K562 (cell line): ENCODE results near the gene SPTLC1. TPM values are rescaled to one million over a fixed set of nuclear protein-coding genes. Genes with fewer than 3 reads are reported as not detected.

Experiments used
- ETV1 ChIP-seq: fragments of 450-650 bp; conservative IDR thresholded peaks from 2 replicates; pipeline ENCODE4 v1.6.1; 2016; ENCODE audit warnings: missing genetic modification characterization, control low read depth, low read depth, missing compliant biosample characterization
- HDAC2 ChIP-seq: fragments of 450-650 bp; IDR thresholded peaks from 2 replicates; pipeline ENCODE4 v1.6.1; 2016; ENCODE audit warnings: mild to moderate bottlenecking
- MAZ ChIP-seq, 2 experiments: fragments of 450-650 bp in 1 of 2; sonication (generic) in 1 of 2; formaldehyde crosslinking; IDR thresholded peaks in 1 of 2; conservative IDR thresholded peaks in 1 of 2; 2 replicates each; pipeline versions ENCODE4 v1.4.0 to v1.5.0; 2020; ENCODE audit warnings: mild to moderate bottlenecking in 1 of 2, missing genetic modification reagents in 1 of 2
- MCM5 ChIP-seq: fragments of 450-650 bp; IDR thresholded peaks from 2 replicates; pipeline ENCODE4 v1.6.1; 2016; ENCODE audit warnings: low read depth
- MIER1 ChIP-seq: fragments of 450-650 bp; IDR thresholded peaks from 2 replicates; pipeline ENCODE4 v1.6.1; 2016; ENCODE audit warnings: antibody characterized with exemption, mild to moderate bottlenecking, low read depth
- MTA3 ChIP-seq: fragments of 450-650 bp; formaldehyde crosslinking; IDR thresholded peaks from 2 replicates; pipeline ENCODE4 v1.6.1; 2017; ENCODE audit warnings: mild to moderate bottlenecking, borderline replicate concordance
- PHF8 ChIP-seq: fragments of 200-600 bp; sonication (generic); IDR thresholded peaks from 2 replicates; pipeline ENCODE4 v1.6.1; 2012; ENCODE audit warnings: mixed run types, mild to moderate bottlenecking, inconsistent platforms, low read length, moderate library complexity, borderline replicate concordance
- POLR2B ChIP-seq: fragments of 450-650 bp; IDR thresholded peaks from 2 replicates; pipeline ENCODE4 v1.6.1; 2018; ENCODE audit warnings: low read depth; ENCODE audit not compliant: partially characterized antibody
- POLR2H ChIP-seq: IDR thresholded peaks from 2 replicates; pipeline ENCODE4 v1.6.1; 2016; ENCODE audit warnings: missing genetic modification characterization, low read depth, mild to moderate bottlenecking, control low read depth, missing compliant biosample characterization, moderate library complexity
- POLR3A ChIP-seq: IDR thresholded peaks from 2 replicates; pipeline ENCODE4 v1.6.1; 2011; ENCODE audit warnings: borderline replicate concordance, mild to moderate bottlenecking, moderate library complexity; ENCODE audit not compliant: insufficient read length, insufficient read depth; ENCODE audit errors: extremely low read depth
- PPARD ChIP-seq: fragments of 250-450 bp; sonication (Bioruptor Pico); IDR thresholded peaks from 2 replicates; pipeline ENCODE4 v1.8.0; 2022; ENCODE audit warnings: inconsistent platforms, mild to moderate bottlenecking, moderate library complexity
- RB1 ChIP-seq: fragments of 450-650 bp; IDR thresholded peaks from 2 replicates; pipeline ENCODE4 v1.6.1; 2017; ENCODE audit warnings: low read depth, mild to moderate bottlenecking
- RBM39 ChIP-seq: fragments of 200-400 bp; formaldehyde crosslinking; optimal IDR thresholded peaks from 2 replicates; pipeline ENCODE3; 2018; ENCODE audit warnings: low read depth, low read length
- SAFB ChIP-seq: fragments of 200-400 bp; formaldehyde crosslinking; IDR thresholded peaks from 2 replicates; pipeline ENCODE4 v1.6.1; 2017; ENCODE audit warnings: low read depth, low read length, borderline replicate concordance
- SIRT6 ChIP-seq: IDR thresholded peaks from one replicate; pipeline ENCODE4 v1.6.1; 2012; ENCODE audit warnings: low read depth, mild to moderate bottlenecking, control low read depth, inconsistent platforms, low read length, moderate library complexity
- SMAD1 ChIP-seq: fragments of 150-350 bp; IDR thresholded peaks from 2 replicates; pipeline ENCODE4 v1.6.1; 2014; ENCODE audit warnings: low read length, low read depth; ENCODE audit not compliant: partially characterized antibody
- ZBTB33 ChIP-seq: sonication (generic); formaldehyde crosslinking; IDR thresholded peaks from 2 replicates; pipeline ENCODE4 v1.8.1; 2023; ENCODE audit warnings: mild to moderate bottlenecking, missing genetic modification reagents
- ZNF551 ChIP-seq: fragments of 250-450 bp; sonication (Bioruptor Pico); IDR thresholded peaks from 2 replicates; pipeline ENCODE4 v1.5.0; 2021; ENCODE audit warnings: mild to moderate bottlenecking, moderate library complexity
- polyA plus RNA-seq, 8 experiments: library from polyadenylated mRNA; depleted of rRNA in 4 of 8; stranded (reverse) in 5 of 8; unstranded in 3 of 8; fragments of >200 nt; fragmentation: Nextera tagmentation in 2 of 8; fragmentation: Illumina TruSeq in 1 of 8; extraction: Ambion mirVana in 2 of 8; extraction: Trizol in 1 of 8; gene quantifications; 2 replicates each; pipeline versions ENCODE4 v1.2.1 to v1.2.3, GENCODE V29; 2011 to 2014; ENCODE audit warnings: inconsistent platforms in 1 of 8, missing spikeins in 1 of 8
- total RNA-seq, 7 experiments: library from RNA; depleted of rRNA in 6 of 7; stranded (reverse); fragments of >200 nt in 6 of 7; fragmentation: Illumina TruSeq in 2 of 7; extraction: Trizol in 2 of 7; gene quantifications; 2 replicates each; pipeline versions ENCODE4 v1.2.1 to v1.2.3, GENCODE V29; 2011 to 2021; ENCODE audit warnings: low replicate concordance in 1 of 7
- TF ChIP-seq, protein P1 (sequence below): fragments of 250-450 bp; sonication (Bioruptor Pico); IDR thresholded peaks from 2 replicates; pipeline ENCODE4 v1.9.0; 2021; ENCODE audit warnings: mild to moderate bottlenecking, inconsistent platforms
- TF ChIP-seq, protein P2 (sequence below): sonication (generic); formaldehyde crosslinking; IDR thresholded peaks from 2 replicates; pipeline ENCODE4 v1.5.0; 2020; ENCODE audit warnings: missing genetic modification reagents
- TF ChIP-seq, protein P3 (sequence below): fragments of 200-800 bp; sonication (Bioruptor generic); IDR thresholded peaks from 2 replicates; pipeline ENCODE4 v1.6.1; 2017; ENCODE audit warnings: missing genetic modification characterization, missing compliant biosample characterization

The SPTLC1 gene
- total and polyA plus RNA-seq, 9 of the 15 experiments (the other 6 are each of a cell fraction or from before 2014, with no cell fraction given): 58.8 to 125 (median 84.5) TPM

GRCh38 chr9:92115071-92115858, at the start of gene SPTLC1 (continued):
- TF ChIP-seq, protein P1, sequence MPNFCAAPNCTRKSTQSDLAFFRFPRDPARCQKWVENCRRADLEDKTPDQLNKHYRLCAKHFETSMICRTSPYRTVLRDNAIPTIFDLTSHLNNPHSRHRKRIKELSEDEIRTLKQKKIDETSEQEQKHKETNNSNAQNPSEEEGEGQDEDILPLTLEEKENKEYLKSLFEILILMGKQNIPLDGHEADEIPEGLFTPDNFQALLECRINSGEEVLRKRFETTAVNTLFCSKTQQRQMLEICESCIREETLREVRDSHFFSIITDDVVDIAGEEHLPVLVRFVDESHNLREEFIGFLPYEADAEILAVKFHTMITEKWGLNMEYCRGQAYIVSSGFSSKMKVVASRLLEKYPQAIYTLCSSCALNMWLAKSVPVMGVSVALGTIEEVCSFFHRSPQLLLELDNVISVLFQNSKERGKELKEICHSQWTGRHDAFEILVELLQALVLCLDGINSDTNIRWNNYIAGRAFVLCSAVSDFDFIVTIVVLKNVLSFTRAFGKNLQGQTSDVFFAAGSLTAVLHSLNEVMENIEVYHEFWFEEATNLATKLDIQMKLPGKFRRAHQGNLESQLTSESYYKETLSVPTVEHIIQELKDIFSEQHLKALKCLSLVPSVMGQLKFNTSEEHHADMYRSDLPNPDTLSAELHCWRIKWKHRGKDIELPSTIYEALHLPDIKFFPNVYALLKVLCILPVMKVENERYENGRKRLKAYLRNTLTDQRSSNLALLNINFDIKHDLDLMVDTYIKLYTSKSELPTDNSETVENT (CRISPR knock-in tag): peak; percentile 92
- no peak for TF ChIP-seq MCM5
- no peak for TF ChIP-seq PPARD (CRISPR knock-in tag)
- no peak for TF ChIP-seq SIRT6
- TF ChIP-seq, protein P2, sequence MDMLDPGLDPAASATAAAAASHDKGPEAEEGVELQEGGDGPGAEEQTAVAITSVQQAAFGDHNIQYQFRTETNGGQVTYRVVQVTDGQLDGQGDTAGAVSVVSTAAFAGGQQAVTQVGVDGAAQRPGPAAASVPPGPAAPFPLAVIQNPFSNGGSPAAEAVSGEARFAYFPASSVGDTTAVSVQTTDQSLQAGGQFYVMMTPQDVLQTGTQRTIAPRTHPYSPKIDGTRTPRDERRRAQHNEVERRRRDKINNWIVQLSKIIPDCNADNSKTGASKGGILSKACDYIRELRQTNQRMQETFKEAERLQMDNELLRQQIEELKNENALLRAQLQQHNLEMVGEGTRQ: peak; percentile 66
- TF ChIP-seq HDAC2: peak; percentile 67; the same call in 1 of the 2 replicates
- TF ChIP-seq POLR2H: peak; percentile 89
- TF ChIP-seq ZBTB33 (CRISPR knock-in tag): 0 out of 2 replicates have a peak, but pooled peaks have one; percentile 21
- TF ChIP-seq POLR3A: peak; percentile 34
- TF ChIP-seq RBM39: no peak
- TF ChIP-seq PHF8: peak; percentile 89
- no peak for TF ChIP-seq ZNF551 (CRISPR knock-in tag)
- TF ChIP-seq MIER1: no peak
- no peak for TF ChIP-seq SMAD1
- peak; percentile 93 for TF ChIP-seq POLR2B
- TF ChIP-seq RB1: peak; percentile 70; the same call in 1 of the 2 replicates
- TF ChIP-seq, protein P3, sequence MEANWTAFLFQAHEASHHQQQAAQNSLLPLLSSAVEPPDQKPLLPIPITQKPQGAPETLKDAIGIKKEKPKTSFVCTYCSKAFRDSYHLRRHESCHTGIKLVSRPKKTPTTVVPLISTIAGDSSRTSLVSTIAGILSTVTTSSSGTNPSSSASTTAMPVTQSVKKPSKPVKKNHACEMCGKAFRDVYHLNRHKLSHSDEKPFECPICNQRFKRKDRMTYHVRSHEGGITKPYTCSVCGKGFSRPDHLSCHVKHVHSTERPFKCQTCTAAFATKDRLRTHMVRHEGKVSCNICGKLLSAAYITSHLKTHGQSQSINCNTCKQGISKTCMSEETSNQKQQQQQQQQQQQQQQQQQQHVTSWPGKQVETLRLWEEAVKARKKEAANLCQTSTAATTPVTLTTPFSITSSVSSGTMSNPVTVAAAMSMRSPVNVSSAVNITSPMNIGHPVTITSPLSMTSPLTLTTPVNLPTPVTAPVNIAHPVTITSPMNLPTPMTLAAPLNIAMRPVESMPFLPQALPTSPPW (CRISPR knock-in tag): peak; percentile 81
- no peak; the same call in 1 of the 2 replicates for TF ChIP-seq SAFB
- peak; percentile 86 to 95 for TF ChIP-seq MAZ (CRISPR knock-in tag; conservative IDR thresholded peaks at IDR 0.05 in 1 of 2, IDR thresholded peaks at IDR 0.05 in 1 of 2)
- TF ChIP-seq ETV1 (tag): peak; percentile 98
- TF ChIP-seq MTA3: peak; percentile 79
